ENCODE measurements around the gene APAF1. TPM values are rescaled to one million over a fixed set of nuclear protein-coding genes. Genes with fewer than 3 reads are reported as not detected.
"Not testable (repeated sequence)": the region's sequence is repeated elsewhere in the genome, so short reads cannot be mapped to it uniquely, and the experiment has no call there.

APAF1 gene, protein sequence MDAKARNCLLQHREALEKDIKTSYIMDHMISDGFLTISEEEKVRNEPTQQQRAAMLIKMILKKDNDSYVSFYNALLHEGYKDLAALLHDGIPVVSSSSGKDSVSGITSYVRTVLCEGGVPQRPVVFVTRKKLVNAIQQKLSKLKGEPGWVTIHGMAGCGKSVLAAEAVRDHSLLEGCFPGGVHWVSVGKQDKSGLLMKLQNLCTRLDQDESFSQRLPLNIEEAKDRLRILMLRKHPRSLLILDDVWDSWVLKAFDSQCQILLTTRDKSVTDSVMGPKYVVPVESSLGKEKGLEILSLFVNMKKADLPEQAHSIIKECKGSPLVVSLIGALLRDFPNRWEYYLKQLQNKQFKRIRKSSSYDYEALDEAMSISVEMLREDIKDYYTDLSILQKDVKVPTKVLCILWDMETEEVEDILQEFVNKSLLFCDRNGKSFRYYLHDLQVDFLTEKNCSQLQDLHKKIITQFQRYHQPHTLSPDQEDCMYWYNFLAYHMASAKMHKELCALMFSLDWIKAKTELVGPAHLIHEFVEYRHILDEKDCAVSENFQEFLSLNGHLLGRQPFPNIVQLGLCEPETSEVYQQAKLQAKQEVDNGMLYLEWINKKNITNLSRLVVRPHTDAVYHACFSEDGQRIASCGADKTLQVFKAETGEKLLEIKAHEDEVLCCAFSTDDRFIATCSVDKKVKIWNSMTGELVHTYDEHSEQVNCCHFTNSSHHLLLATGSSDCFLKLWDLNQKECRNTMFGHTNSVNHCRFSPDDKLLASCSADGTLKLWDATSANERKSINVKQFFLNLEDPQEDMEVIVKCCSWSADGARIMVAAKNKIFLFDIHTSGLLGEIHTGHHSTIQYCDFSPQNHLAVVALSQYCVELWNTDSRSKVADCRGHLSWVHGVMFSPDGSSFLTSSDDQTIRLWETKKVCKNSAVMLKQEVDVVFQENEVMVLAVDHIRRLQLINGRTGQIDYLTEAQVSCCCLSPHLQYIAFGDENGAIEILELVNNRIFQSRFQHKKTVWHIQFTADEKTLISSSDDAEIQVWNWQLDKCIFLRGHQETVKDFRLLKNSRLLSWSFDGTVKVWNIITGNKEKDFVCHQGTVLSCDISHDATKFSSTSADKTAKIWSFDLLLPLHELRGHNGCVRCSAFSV (N-terminal part only)
- 28.3 and 31.2 TPM in 2 replicates for total RNA-seq

DNA sequence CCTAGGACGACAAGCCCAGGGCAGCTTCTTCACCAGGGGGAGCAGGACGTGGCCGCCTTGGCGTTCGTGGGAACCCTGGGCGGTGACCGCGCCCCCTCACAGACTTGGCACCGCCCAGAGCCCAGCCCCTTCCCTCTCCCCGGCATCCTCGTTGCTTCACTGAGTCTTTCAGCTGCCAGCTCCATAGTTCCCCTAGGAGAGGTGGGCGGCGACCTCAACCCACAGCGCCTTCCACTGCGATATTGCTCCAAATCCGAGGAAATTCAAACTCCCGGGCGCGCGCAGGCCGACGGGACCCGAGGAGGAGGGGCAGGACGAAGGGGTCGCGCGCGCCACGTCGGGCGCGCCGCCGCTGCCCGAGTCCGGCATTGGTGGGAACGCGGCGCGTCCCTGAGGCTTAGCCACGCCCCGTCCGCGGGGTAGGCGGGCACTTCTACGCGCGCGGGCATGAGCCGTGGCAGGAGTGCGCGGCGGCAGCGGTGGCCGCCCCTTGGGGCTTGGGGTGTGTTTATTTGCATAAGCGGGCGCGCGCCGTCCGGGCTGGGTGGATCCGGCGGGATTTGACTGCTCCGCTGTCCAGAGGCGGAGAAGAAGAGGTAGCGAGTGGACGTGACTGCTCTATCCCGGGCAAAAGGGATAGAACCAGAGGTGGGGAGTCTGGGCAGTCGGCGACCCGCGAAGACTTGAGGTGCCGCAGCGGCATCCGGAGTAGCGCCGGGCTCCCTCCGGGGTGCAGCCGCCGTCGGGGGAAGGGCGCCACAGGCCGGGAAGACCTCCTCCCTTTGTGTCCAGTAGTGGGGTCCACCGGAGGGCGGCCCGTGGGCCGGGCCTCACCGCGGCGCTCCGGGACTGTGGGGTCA lies at the start of gene APAF1, which contains the start of gene IKBIP:
TSS of gene APAF1 (plus strand) at position 579 of the 860 bp plus-strand sequence. CDS start 3,070 bp downstream, outside the sequence.
TSS of gene IKBIP (minus strand) at position 77 of the 860 bp plus-strand sequence. CDS start 87 bp downstream, outside the sequence.
- no peaks in the 10 kb centered on the region for H3K9me3 Mint-ChIP-seq
- peak; percentile 94 for DNase-seq (ENCODE audit: low spot score)
- H3K27ac Mint-ChIP-seq: peak within 1 kb of the TSS; percentile 98
- intact Hi-C loops (cut with micrococcal nuclease): loop anchor here (1.0 to 2.0 kb wide), 7 partner anchors 11 to 1738 kb away; partner anchors contain the start of genes ACTR6, NEDD1, SLC25A3 and TMPO
- H3K36me3 Mint-ChIP-seq (ENCODE audit: low read depth): peaks cover 32% of the 10 kb centered on the region
- peaks cover 32% of the 10 kb centered on the region for H3K4me1 Mint-ChIP-seq (ENCODE audit: low read depth)
- peak within 1 kb of the TSS; percentile 97 for H3K4me3 Mint-ChIP-seq (ENCODE audit: low read depth)
- H3K27me3 Mint-ChIP-seq (ENCODE audit: low read depth): no peaks in the 10 kb centered on the region

DNA sequence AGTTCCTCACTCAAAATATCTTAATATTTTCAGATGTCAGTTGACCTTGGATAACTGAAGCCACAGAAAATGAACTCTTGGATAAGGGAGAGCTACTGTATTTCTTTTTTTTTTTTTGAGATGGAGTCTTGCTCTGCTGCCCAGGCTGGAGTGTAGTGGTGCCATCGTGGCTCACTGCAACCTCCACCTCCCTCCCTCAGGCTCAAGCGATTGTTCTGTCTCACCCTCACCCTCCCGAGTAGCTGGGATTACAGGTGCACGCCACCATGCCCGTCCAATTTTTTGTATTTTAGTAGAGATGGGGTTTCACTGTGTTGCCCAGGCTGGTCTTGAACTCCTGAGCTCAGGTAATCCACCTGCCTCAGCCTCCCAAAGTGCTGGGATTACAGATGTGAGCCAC lies 47.8 kb upstream of the APAF1 start:
- H3K27ac Mint-ChIP-seq; H3K4me3 Mint-ChIP-seq (ENCODE audit: low read depth); H3K27me3 Mint-ChIP-seq (ENCODE audit: low read depth); H3K9me3 Mint-ChIP-seq; DNase-seq (ENCODE audit: low spot score): not testable (repeated sequence)
- intact Hi-C loops (cut with micrococcal nuclease): loop anchor here (2.0 kb wide), 1 partner anchor 15 kb away; no protein-coding TSS in a partner anchor
- peaks cover 21% of the 10 kb centered on the region for H3K4me1 Mint-ChIP-seq (ENCODE audit: low read depth)
- H3K36me3 Mint-ChIP-seq (ENCODE audit: low read depth): peaks cover 82% of the 10 kb centered on the region

DNA sequence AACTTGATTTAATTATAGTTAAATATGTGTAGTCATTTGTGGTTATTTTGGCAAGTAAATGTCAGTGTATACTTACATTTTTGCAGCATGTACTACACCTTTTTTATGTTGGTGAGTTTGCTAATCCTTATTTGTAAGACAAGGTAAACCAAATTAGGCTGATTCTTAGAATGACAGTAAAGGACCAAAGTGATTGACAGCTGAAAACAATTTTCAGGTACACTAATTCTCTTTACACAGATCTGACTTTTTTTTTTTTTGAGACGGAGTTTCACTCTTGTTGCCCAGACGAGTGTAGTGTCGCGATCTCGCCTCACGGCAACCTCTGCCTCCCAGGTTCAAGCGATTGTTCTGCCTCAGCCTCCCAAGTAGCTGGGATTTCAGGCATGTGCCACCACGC lies 43.2 kb upstream of the APAF1 start:
- no peaks in the 10 kb centered on the region for H3K27me3 Mint-ChIP-seq (ENCODE audit: low read depth)
- H3K4me3 Mint-ChIP-seq (ENCODE audit: low read depth): no peak overlapping the region
- no peaks in the 10 kb centered on the region for H3K9me3 Mint-ChIP-seq
- intact Hi-C loops (cut with micrococcal nuclease): no loop called here
- no peak for DNase-seq (ENCODE audit: low spot score)
- H3K27ac Mint-ChIP-seq: no peak overlapping the region
- H3K36me3 Mint-ChIP-seq (ENCODE audit: low read depth): peaks cover 66% of the 10 kb centered on the region
- H3K4me1 Mint-ChIP-seq (ENCODE audit: low read depth): peaks cover 6% of the 10 kb centered on the region

DNA sequence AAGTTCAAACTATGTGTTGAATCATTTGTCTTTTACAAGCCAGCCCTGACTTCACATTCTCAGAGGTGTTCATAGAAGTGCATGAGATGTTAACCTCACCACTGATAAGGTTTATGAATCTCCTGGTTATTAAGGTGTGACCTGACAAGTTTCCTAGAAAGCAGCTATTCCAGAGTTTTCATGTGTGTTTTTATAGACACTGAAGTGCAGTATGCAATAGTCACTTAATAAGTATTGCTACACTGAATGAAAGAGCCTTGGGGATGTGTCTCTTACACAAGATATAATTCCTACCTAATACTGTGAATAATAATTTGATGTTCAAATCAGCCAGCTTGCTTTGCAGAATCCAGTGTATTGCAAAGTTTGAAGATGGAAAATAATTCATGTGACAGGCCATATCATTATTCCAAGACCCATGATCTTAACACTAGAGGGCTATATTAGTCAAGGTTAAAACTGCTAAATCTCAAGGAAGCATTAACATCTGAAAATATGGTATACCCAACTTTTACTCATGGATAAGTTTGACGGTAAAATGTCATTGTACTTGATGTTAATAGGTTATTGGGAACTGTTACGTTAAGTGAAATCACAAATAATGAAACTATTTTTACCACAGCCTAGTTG lies 38.6 kb upstream of the APAF1 start:
- Mint-ChIP-seq H3K36me3 (ENCODE audit: low read depth) (peaks cover 25% of the 10 kb centered on the region), H3K27ac (no peak overlapping the region), H3K4me3 (ENCODE audit: low read depth) (no peak overlapping the region), H3K4me1 (ENCODE audit: low read depth) (peaks cover 3% of the 10 kb centered on the region), H3K9me3 (no peaks in the 10 kb centered on the region), H3K27me3 (ENCODE audit: low read depth) (no peaks in the 10 kb centered on the region)
- no peak for DNase-seq (ENCODE audit: low spot score)
- intact Hi-C loops (cut with micrococcal nuclease): no loop called here

DNA sequence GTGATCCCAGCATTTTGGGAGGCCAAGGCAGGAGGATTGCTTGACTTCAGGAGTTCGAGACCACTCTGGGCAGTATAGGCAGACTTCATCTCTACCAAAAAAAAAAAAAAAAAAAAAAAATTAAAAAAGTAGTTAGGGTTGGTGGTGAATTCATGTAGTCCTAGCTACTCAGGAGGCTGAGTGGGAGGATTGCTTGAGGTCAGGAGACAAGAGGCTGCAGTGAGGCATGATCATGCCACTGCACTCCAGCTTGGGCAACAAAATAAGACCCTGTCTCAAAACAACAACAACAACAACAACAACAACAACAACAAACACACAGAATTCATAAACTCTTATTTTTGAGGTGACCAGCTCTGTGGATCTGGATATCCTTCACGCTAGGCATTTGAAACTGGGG lies 34.5 kb upstream of the APAF1 start:
- DNase-seq (ENCODE audit: low spot score): no peak
- Mint-ChIP-seq H3K4me3 (ENCODE audit: low read depth) (no peak overlapping the region), H3K9me3 (no peaks in the 10 kb centered on the region), H3K27ac (no peak overlapping the region), H3K27me3 (ENCODE audit: low read depth) (no peaks in the 10 kb centered on the region), H3K4me1 (ENCODE audit: low read depth) (peaks cover 9% of the 10 kb centered on the region), H3K36me3 (ENCODE audit: low read depth) (peaks cover 12% of the 10 kb centered on the region)
- intact Hi-C loops (cut with micrococcal nuclease): no loop called here

DNA sequence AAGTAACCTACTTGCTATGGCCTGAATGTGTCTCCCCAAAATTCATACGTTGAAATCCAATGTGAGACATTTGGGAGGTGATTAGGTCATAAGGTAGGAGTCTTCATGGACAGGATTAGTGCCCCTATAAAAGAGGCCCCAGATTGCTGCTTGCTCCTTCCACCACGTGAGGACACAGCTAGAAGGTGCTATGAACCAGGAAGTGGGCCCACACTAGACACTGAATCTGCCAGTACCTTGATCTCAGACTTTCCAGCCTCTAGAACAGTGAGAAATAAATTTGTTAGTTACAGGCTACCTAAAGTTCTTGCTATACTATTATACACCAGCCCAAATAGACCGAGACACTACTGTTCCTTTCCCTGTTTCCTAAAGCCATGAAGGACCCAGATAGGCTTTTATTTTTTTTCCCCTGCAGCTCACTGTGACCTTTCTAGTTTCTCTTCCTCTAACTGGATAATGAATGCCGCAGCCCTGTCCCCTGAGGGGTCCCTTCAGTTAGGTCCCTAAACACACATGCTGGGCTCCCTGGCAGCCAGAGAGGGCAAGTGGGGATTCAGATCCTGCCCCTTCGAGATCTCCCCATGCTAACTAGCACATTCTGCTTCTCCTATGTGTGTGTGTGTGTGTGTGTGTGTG lies 32.3 kb upstream of the APAF1 start:
- H3K4me1 Mint-ChIP-seq (ENCODE audit: low read depth): peaks cover 7% of the 10 kb centered on the region
- no peaks in the 10 kb centered on the region for H3K27me3 Mint-ChIP-seq (ENCODE audit: low read depth)
- H3K36me3 Mint-ChIP-seq (ENCODE audit: low read depth): peaks cover 16% of the 10 kb centered on the region
- intact Hi-C loops (cut with micrococcal nuclease): loop anchor here (2.0 kb wide), 1 partner anchor 16 kb away; no protein-coding TSS in a partner anchor
- no peak for DNase-seq (ENCODE audit: low spot score)
- peak overlapping the region; percentile 74 for H3K27ac Mint-ChIP-seq
- no peak overlapping the region for H3K4me3 Mint-ChIP-seq (ENCODE audit: low read depth)
- no peaks in the 10 kb centered on the region for H3K9me3 Mint-ChIP-seq

DNA sequence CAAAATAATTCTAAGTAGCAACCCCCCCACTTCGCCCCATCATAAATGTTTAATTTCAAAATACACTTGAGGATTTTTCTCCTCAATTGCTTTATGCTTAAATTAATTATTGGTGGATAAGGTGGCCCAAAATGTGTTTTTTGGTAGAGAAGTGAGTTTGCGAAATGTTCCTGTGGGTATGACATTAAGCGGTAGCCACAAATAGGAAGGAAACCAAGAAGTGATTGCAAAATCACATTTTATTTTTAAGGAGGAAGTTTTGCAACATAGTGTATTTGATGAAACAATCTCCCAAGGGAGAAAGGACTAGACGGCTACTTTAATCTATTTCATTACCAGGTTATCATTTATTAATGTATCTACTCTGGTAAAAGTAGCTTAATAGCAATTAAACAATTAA lies 26.1 kb upstream of the APAF1 start:
- no peak for DNase-seq (ENCODE audit: low spot score)
- Mint-ChIP-seq H3K9me3 (no peaks in the 10 kb centered on the region), H3K27me3 (ENCODE audit: low read depth) (no peaks in the 10 kb centered on the region), H3K36me3 (ENCODE audit: low read depth) (peaks cover 10% of the 10 kb centered on the region), H3K27ac (no peak overlapping the region), H3K4me1 (ENCODE audit: low read depth) (no peaks in the 10 kb centered on the region), H3K4me3 (ENCODE audit: low read depth) (no peak overlapping the region)
- intact Hi-C loops (cut with micrococcal nuclease): no loop called here

DNA sequence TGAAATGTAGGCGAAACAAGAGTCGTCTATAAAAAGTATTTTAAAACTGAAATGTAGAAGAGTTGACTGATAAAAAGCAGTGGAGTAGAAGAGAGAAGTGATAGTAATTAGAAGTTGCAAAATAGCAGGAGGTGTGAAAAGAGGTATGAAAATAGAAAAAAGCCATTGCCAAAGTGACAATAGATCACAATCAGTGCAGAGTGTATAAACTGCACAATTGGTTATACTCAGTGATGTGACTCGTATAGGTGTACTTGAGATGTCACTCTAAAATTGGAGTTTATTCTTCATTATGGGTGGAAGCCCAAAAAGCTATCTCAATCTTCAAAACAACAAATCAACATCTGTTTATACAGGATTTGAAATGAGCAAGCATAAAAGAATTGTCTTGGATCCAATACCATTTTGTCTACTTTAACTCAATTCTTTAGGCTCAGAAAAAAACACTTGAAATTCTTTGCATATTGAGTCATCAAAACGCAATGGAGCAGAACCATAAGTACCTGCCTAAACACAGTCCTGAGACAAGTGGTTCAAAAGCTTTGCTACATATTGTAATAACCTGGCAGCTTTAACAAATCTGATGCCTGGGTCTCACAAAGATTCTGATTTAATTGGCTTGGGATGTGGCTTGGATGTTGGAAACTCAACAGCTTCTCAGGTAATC lies 9.3 kb upstream of the APAF1 start:
- Mint-ChIP-seq H3K9me3 (no peaks in the 10 kb centered on the region), H3K4me1 (ENCODE audit: low read depth) (peaks cover 18% of the 10 kb centered on the region), H3K36me3 (ENCODE audit: low read depth) (peaks cover 46% of the 10 kb centered on the region), H3K4me3 (ENCODE audit: low read depth) (no peak overlapping the region), H3K27me3 (ENCODE audit: low read depth) (no peaks in the 10 kb centered on the region), H3K27ac (no peak overlapping the region)
- intact Hi-C loops (cut with micrococcal nuclease): no loop called here
- no peak for DNase-seq (ENCODE audit: low spot score)

DNA sequence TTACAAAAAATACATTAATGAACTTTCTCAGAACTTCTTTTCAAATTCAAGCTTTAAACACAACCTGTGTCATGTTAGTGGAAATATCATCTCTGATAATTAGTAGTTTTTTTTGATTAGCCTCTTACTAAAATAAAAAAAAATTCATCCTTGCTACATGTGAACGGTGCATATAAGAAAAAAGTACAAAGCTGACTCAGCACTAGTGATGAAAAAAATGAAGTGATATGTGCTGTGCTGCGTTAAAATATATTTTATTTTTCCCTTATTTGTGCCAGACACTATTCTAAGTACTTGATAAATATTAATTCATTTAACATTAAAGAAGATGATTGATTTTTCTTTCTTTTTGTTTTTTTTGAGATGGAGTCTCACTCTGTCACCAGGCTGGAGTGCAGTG lies 8.0 kb upstream of the APAF1 start:
- no peak for DNase-seq (ENCODE audit: low spot score)
- no peaks in the 10 kb centered on the region for H3K27me3 Mint-ChIP-seq (ENCODE audit: low read depth)
- peaks cover 23% of the 10 kb centered on the region for H3K4me1 Mint-ChIP-seq (ENCODE audit: low read depth)
- intact Hi-C loops (cut with micrococcal nuclease): no loop called here
- no peaks in the 10 kb centered on the region for H3K9me3 Mint-ChIP-seq
- no peak overlapping the region for H3K27ac Mint-ChIP-seq
- no peak overlapping the region for H3K4me3 Mint-ChIP-seq (ENCODE audit: low read depth)
- H3K36me3 Mint-ChIP-seq (ENCODE audit: low read depth): peaks cover 55% of the 10 kb centered on the region

DNA sequence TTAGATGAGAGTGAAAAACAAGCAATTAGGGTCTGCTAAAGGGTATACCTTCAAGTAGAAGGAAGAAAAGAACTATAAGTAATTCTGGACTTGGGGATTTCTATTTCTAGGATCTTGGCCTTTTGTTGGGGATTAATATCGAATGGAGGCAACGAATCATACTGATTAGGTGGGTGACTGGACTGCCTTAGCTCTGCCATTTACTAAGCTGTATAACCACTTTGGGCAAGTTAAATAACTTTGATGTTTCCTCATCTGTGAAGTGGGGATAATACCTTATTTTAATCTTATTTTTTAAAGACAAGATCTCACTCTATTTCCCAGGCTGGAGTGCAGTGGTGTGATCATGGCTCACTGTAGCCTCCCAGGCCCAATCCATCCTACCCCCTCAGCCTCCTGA lies 7.1 kb upstream of the APAF1 start:
- intact Hi-C loops (cut with micrococcal nuclease): no loop called here
- Mint-ChIP-seq H3K4me1 (ENCODE audit: low read depth) (peaks cover 25% of the 10 kb centered on the region), H3K9me3 (no peaks in the 10 kb centered on the region), H3K27me3 (ENCODE audit: low read depth) (no peaks in the 10 kb centered on the region), H3K36me3 (ENCODE audit: low read depth) (peaks cover 46% of the 10 kb centered on the region), H3K27ac (no peak overlapping the region), H3K4me3 (ENCODE audit: low read depth) (no peak overlapping the region)
- DNase-seq (ENCODE audit: low spot score): no peak

DNA sequence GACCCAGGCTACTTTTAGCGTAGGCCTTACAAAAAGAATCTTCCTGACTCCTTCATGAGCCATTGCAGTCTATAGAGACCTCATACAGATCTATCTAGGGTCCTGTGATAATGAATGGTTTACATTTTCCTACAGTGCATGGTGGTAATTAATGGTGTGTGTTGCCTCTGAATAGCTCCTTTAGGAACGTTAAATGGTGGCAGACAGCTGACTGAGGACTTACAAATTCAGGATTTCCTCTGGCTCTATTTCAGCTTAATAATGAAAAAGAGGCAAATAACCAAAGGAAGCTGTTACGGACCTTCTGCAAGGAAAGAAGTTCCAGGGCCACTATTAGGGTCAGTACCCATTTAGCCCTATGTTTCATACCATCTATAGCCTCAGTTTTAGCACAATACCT lies 5.6 kb upstream of the APAF1 start:
- intact Hi-C loops (cut with micrococcal nuclease): no loop called here
- Mint-ChIP-seq H3K36me3 (ENCODE audit: low read depth) (peaks cover 40% of the 10 kb centered on the region), H3K4me3 (ENCODE audit: low read depth) (no peak overlapping the region), H3K27me3 (ENCODE audit: low read depth) (no peaks in the 10 kb centered on the region), H3K9me3 (no peaks in the 10 kb centered on the region), H3K4me1 (ENCODE audit: low read depth) (peaks cover 29% of the 10 kb centered on the region), H3K27ac (no peak overlapping the region)
- no peak for DNase-seq (ENCODE audit: low spot score)
